K562 (cell line): ENCODE measurements around the gene NLK.

Experiments
- BHLHE40 ChIP-seq: IDR thresholded peaks from 2 replicates; pipeline ENCODE4 v1.6.1; 2011; ENCODE audit warnings: low read length, improper control_type of control experiment
- CTCF ChIP-seq, 3 experiments: IDR thresholded peaks in 2 of 3; conservative IDR thresholded peaks in 1 of 3; 2 replicates each; pipeline ENCODE4 v1.5.1; 2011 to 2012; ENCODE audit warnings: low read length in 3 of 3, mild to moderate bottlenecking in 3 of 3, control low read depth in 2 of 3, improper control_type of control experiment in 1 of 3, inconsistent platforms in 1 of 3, low read depth in 1 of 3, mixed read lengths in 1 of 3, moderate library complexity in 1 of 3; ENCODE audit not compliant: insufficient read depth in 2 of 3
- EP300 ChIP-seq: IDR thresholded peaks from 2 replicates; pipeline ENCODE4 v1.6.1; 2012; ENCODE audit warnings: low read length, improper control_type of control experiment
- EZH2 ChIP-seq: IDR thresholded peaks from 2 replicates; pipeline ENCODE4 v1.6.1; 2012; ENCODE audit warnings: low read depth, mild to moderate bottlenecking, inconsistent platforms, low read length, borderline replicate concordance
- FOXK1 ChIP-seq: sonication (generic); formaldehyde crosslinking; IDR thresholded peaks from 2 replicates; pipeline ENCODE4 v1.8.0; 2022; ENCODE audit warnings: missing genetic modification reagents, mild to moderate bottlenecking, borderline replicate concordance
- FOXM1 ChIP-seq, 2 experiments: fragments of 450-650 bp in 1 of 2; sonication (generic) in 1 of 2; formaldehyde crosslinking in 1 of 2; IDR thresholded peaks; 2 replicates each; pipeline versions ENCODE4 v1.6.1 to v1.9.0; 2017 to 2022; ENCODE audit warnings: low read depth in 2 of 2, mild to moderate bottlenecking in 2 of 2, missing genetic modification reagents in 1 of 2, moderate library complexity in 1 of 2
- HDAC8 ChIP-seq: fragments of 450-650 bp; IDR thresholded peaks from 2 replicates; pipeline ENCODE4 v1.6.1; 2016; ENCODE audit warnings: mild to moderate bottlenecking, missing genetic modification characterization, moderate library complexity, missing compliant biosample characterization

DNA sequence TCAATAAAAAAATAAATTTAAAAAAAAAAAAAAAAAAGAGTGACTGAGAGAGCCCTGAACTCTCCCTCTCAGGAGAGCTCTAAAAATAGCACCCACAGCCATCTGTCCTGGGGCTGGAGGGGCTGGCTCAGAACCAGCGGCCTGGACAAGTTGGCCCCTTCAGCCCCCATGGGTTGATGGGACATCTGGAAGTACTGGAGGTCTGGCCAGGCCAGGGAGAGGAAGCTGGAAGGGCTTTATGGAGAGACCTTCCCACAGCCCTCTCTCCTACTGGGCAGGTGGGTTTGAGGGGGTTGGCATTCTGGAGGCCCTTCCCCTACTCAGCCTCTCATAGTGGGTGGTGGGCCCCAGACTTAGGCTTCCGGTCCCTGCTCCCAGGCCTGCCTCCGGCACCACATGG lies 182.8 kb downstream of the NLK start:
- TF ChIP-seq CTCF (IDR thresholded peaks at IDR 0.05 in 2 of 3, conservative IDR thresholded peaks at IDR 0.05 in 1 of 3; ENCODE audit: insufficient read depth in 2 of 3, low read depth in 1 of 3, low read length in 3 of 3) (no peak), EP300 (no peak), FOXM1 (IDR thresholded peaks at IDR 0.05; ENCODE audit: low read depth) (no peak), FOXM1 (CRISPR knock-in tag; IDR thresholded peaks at IDR 0.05; ENCODE audit: low read depth) (no peak), FOXK1 (CRISPR knock-in tag) (no peak), BHLHE40 (no peak), EZH2 (no peak), HDAC8 (tag) (no peak)
